ENCODE results near the gene PTPN12. TPM values are rescaled to one million over a fixed set of nuclear protein-coding genes. Genes with fewer than 3 reads are reported as not detected.
A peak's percentile ranks its signal among the peaks of the same experiment; 100 is the strongest.

Gene PTPN12
- polyA plus RNA-seq, 1 donor from 2014 or later: 4.8 TPM

GRCh38 chr7:77548206-77548605 lies 11.1 kb downstream of the PTPN12 start:
- H3K27ac Mint-ChIP-seq: peak overlapping the region in 2 of 3 donors; percentile 36 to 55
- peaks cover 9% of the 10 kb centered on the region for H3K36me3 Mint-ChIP-seq
- H3K4me1 Mint-ChIP-seq: peaks cover 33 to 36% (median 34%) of the 10 kb centered on the region in 3 donors
- no peaks in the 10 kb centered on the region for H3K27me3 Mint-ChIP-seq
- peak overlapping the region in 1 of 4 donors; percentile 70 for H3K4me3 Mint-ChIP-seq
- peaks cover 0 to 6% (median 0%) of the 10 kb centered on the region in 3 donors for H3K9me3 Mint-ChIP-seq

DNA sequence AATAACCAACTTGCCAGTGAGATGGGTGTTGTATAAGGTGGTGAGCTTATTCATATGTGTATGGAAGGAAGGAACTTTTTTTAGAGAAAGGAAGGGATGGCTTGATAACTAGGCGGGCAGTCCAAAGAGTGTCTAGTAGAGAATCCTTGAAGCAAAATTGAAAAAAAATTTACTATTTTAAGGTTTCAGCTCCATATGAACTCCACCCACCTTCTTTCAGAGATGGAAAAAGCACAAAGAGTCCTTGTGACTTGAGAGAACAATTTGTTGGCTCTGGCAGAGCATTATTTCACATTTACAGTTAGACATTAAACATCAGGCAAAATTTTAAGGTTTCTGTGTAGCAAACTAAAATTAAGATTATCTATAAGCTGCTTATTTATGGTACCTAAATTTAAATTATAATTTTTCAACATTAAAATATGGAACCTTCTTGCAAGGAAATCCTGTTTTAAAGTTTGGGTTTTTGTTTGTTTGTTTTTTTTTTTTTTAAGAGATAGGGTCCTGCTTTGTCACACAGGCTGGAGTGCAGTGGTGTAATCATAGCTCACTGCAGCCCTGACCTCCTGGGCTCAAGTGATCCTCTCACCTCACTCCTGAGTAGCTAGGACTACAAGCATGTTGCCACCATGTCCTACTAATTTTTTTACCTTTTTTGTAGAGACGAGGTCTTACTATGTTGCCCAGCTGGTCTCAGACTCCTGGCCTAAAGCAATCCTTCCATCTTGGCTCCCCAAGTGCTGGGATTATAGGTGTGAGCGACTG lies 12.2 kb downstream of the PTPN12 start:
- Mint-ChIP-seq H3K9me3 (peaks cover 0 to 13% (median 6%) of the 10 kb centered on the region in 3 donors), H3K36me3 (peaks cover 10% of the 10 kb centered on the region), H3K27me3 (no peaks in the 10 kb centered on the region), H3K4me1 (peaks cover 27 to 29% (median 27%) of the 10 kb centered on the region in 3 donors), H3K4me3 (no peak overlapping the region), H3K27ac (peak overlapping the region in 2 of 3 donors; percentile 3 to 33)

DNA sequence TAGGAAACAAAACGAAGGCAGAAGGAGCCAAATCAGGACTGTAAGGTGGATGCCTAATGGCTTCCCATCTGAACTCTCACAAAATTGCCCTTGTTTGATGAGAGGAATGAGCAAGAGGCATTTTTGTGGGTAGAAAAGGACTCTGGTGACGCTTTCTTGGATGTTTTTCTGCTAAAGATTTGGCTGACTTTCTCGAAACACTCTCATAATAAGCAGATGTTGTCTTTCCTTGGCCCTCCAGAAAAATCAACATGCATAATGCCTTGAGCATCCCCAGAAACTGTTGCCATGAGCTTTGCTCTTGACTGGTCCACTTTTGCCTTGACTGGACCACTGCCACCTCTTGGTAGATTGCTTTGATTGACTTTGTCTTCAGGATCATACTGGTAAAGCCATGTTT lies 13.5 kb downstream of the PTPN12 start:
- Mint-ChIP-seq H3K9me3 (peaks cover 0 to 13% (median 6%) of the 10 kb centered on the region in 3 donors), H3K4me1 (peaks cover 29 to 33% (median 31%) of the 10 kb centered on the region in 3 donors), H3K27ac (no peak overlapping the region), H3K36me3 (peaks cover 14% of the 10 kb centered on the region), H3K4me3 (no peak overlapping the region), H3K27me3 (no peaks in the 10 kb centered on the region)

GRCh38 chr7:77553123-77553522 lies 16.0 kb downstream of the PTPN12 start:
- Mint-ChIP-seq H3K4me3 (no peak overlapping the region), H3K4me1 (peaks cover 26 to 39% (median 31%) of the 10 kb centered on the region in 3 donors), H3K27me3 (no peaks in the 10 kb centered on the region), H3K27ac (no peak overlapping the region), H3K9me3 (peaks cover 0 to 10% (median 6%) of the 10 kb centered on the region in 3 donors), H3K36me3 (peaks cover 15% of the 10 kb centered on the region)

- Mint-ChIP-seq H3K27me3 (no peaks in the 10 kb centered on the region), H3K4me3 (peak overlapping the region in 3 of 4 donors; percentile 1 to 81 (median 46)), H3K4me1 (peaks cover 37 to 61% (median 55%) of the 10 kb centered on the region in 3 donors), H3K27ac (peak overlapping the region in 2 of 3 donors; percentile 23 to 88), H3K9me3 (peaks cover 0 to 5% (median 5%) of the 10 kb centered on the region in 3 donors), H3K36me3 (peaks cover 9% of the 10 kb centered on the region)
Measured at GRCh38 chr7:77558284-77558967, 21.3 kb downstream of the PTPN12 start.

DNA sequence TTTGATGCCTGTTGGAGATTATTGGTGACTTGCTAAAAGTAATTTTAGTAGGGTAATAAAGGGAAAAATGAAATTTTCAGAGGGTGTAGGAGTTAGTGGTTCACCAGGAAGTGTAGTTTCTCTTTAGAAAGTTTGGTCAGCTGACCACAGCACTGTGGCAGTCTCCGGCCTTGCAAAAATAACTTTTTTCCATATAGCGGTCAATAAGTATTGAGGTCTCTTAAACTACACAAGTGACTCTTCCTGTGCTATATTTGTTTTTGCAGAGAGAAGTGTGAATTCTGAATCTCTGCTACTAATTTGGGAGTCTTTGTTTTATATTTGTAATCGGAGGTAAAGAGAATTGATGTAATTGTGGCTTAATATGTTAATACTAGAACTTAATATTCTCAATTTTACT lies 24.3 kb downstream of the PTPN12 start:
- H3K36me3 Mint-ChIP-seq: peaks cover 6% of the 10 kb centered on the region
- H3K27ac Mint-ChIP-seq: peak overlapping the region in 2 of 3 donors; percentile 55 to 87
- no peaks in the 10 kb centered on the region for H3K27me3 Mint-ChIP-seq
- H3K4me3 Mint-ChIP-seq: peak overlapping the region; percentile 66 to 91 (median 74)
- no peaks in the 10 kb centered on the region for H3K9me3 Mint-ChIP-seq
- H3K4me1 Mint-ChIP-seq: peaks cover 34 to 60% (median 49%) of the 10 kb centered on the region in 3 donors

GRCh38 chr7:77563275-77563674 lies 26.2 kb downstream of the PTPN12 start:
- Mint-ChIP-seq H3K4me3 (peak overlapping the region in 1 of 4 donors; percentile 2), H3K36me3 (peaks cover 3% of the 10 kb centered on the region), H3K9me3 (no peaks in the 10 kb centered on the region), H3K27me3 (no peaks in the 10 kb centered on the region), H3K4me1 (peaks cover 28 to 48% (median 39%) of the 10 kb centered on the region in 3 donors), H3K27ac (peak overlapping the region in 1 of 3 donors; percentile 52)

- Mint-ChIP-seq H3K27me3 (no peaks in the 10 kb centered on the region), H3K36me3 (peaks cover 3% of the 10 kb centered on the region), H3K9me3 (no peaks in the 10 kb centered on the region), H3K4me1 (peaks cover 17 to 37% (median 23%) of the 10 kb centered on the region in 3 donors), H3K27ac (no peak overlapping the region), H3K4me3 (no peak overlapping the region)
Measured at GRCh38 chr7:77565917-77566316, 28.8 kb downstream of the PTPN12 start.

DNA sequence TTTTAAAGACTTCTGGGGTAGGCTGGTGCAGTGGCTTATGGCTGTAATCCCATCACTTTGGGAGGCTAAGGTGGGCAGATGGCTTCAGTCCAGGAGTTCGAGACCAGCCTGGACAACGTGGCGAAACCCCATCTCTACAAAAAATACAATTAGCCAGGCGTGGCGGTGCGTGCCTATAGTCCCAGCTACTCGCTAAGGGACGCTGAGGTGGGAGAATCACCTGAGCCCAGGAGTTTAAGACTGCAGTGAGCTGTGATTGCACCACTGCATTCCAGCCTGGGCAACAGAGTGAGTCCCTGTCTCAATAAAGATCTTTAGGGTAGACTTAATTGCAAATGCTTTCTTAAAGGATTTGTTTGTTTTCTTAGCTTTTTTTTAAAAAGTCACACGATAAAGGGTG lies 29.3 kb downstream of the PTPN12 start:
- Mint-ChIP-seq H3K27ac (no peak overlapping the region), H3K27me3 (no peaks in the 10 kb centered on the region), H3K36me3 (peaks cover 3% of the 10 kb centered on the region), H3K4me3 (no peak overlapping the region), H3K9me3 (no peaks in the 10 kb centered on the region), H3K4me1 (peaks cover 12 to 31% (median 18%) of the 10 kb centered on the region in 3 donors)

GRCh38 chr7:77569514-77570232 lies 32.6 kb downstream of the PTPN12 start:
- Mint-ChIP-seq H3K4me3 (no peak overlapping the region), H3K27ac (no peak overlapping the region), H3K9me3 (no peaks in the 10 kb centered on the region), H3K27me3 (no peaks in the 10 kb centered on the region), H3K36me3 (peaks cover 5% of the 10 kb centered on the region), H3K4me1 (peaks cover 4 to 23% (median 11%) of the 10 kb centered on the region in 3 donors)

DNA sequence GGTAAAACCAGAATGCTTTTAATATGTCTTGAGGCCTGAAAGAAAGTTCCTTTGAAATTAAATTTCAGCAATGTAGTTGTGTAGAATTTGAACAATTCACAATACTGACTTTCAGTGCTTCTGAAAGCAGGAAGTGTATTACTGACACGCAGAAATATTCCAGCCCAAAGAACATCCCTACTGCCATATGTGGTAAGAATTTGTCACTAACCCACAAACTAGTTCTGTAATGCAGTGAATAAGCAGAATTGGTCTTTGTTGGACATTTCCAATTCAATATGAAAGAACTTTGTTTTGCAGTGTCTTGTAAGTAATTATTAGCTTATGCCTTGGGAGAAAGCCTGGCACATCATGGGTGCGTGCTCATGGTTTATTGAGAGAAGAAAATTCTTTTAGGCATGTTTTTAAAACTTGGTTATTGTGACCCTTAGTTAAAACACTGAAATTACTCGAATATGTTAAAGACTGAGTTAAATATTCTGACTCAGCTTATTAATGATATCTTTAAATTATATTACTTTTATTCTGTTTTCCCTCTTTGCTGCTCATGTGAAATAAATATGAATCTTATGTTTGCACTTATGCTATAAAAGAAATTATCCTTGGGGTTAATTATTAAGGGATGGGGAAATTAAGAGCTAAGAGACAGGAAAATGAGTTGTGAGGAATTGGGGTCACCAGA lies 33.4 kb downstream of the PTPN12 start:
- no peaks in the 10 kb centered on the region for H3K27me3 Mint-ChIP-seq
- peaks cover 6 to 23% (median 11%) of the 10 kb centered on the region in 3 donors for H3K4me1 Mint-ChIP-seq
- H3K4me3 Mint-ChIP-seq: no peak overlapping the region
- H3K27ac Mint-ChIP-seq: no peak overlapping the region
- no peaks in the 10 kb centered on the region for H3K9me3 Mint-ChIP-seq
- H3K36me3 Mint-ChIP-seq: peaks cover 4% of the 10 kb centered on the region

- Mint-ChIP-seq H3K27ac (no peak overlapping the region), H3K36me3 (peaks cover 4% of the 10 kb centered on the region), H3K9me3 (no peaks in the 10 kb centered on the region), H3K4me3 (no peak overlapping the region), H3K27me3 (no peaks in the 10 kb centered on the region), H3K4me1 (peaks cover 1 to 16% (median 7%) of the 10 kb centered on the region in 3 donors)
Measured at GRCh38 chr7:77571801-77572200, 34.7 kb downstream of the PTPN12 start.

- no peak overlapping the region for H3K27ac Mint-ChIP-seq
- H3K9me3 Mint-ChIP-seq: no peaks in the 10 kb centered on the region
- H3K4me1 Mint-ChIP-seq: peaks cover 1 to 8% (median 5%) of the 10 kb centered on the region in 3 donors
- H3K36me3 Mint-ChIP-seq: peaks cover 4% of the 10 kb centered on the region
- no peak overlapping the region for H3K4me3 Mint-ChIP-seq
- H3K27me3 Mint-ChIP-seq: no peaks in the 10 kb centered on the region
Measured at GRCh38 chr7:77575187-77575586, 38.1 kb downstream of the PTPN12 start.

DNA sequence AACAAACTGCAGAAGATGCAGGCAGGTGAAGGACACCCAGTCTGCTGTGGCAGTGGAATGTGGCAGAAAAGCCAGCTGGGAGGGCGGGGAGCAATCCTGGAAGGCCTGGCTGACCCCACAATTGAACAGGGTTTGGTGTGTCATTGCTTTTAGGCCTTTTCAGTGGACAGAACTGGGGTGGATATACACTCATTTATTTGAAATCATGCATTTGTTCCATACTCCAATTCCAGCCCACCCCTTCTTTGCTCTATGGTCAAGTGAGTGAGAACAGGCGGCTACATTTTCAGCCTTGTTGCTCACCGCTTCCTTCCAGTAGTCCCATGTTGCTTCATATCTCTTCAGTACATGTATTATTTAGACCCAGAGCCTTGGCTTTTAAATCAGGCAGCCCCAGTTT lies 39.8 kb downstream of the PTPN12 start:
- no peak overlapping the region for H3K27ac Mint-ChIP-seq
- no peaks in the 10 kb centered on the region for H3K27me3 Mint-ChIP-seq
- peaks cover 1 to 5% (median 2%) of the 10 kb centered on the region in 3 donors for H3K4me1 Mint-ChIP-seq
- no peaks in the 10 kb centered on the region for H3K9me3 Mint-ChIP-seq
- peaks cover 4% of the 10 kb centered on the region for H3K36me3 Mint-ChIP-seq
- no peak overlapping the region for H3K4me3 Mint-ChIP-seq
